Osteocyte (in vitro differentiated cells): ENCODE measurements around the gene MFSD11. TPM values are rescaled to one million over a fixed set of nuclear protein-coding genes. Genes with fewer than 3 reads are reported as not detected.
"Not testable (repeated sequence)": the region's sequence is repeated elsewhere in the genome, so short reads cannot be mapped to it uniquely, and the experiment has no call there.

ENCODE experiments used
- DNase-seq: peaks from one replicate; pipeline ENCODE4 v3.0.0; 2021; ENCODE audit warnings: mixed read lengths; ENCODE audit not compliant: unreplicated experiment; ENCODE audit errors: extremely low spot score
- H3K27ac Mint-ChIP-seq: one replicate; pipeline ENCODE4 v1.8.0; 2021; ENCODE audit warnings: mild to moderate bottlenecking, mixed read lengths; ENCODE audit not compliant: unreplicated experiment
- H3K27me3 Mint-ChIP-seq: one replicate; pipeline ENCODE4 v1.8.0; 2021; ENCODE audit warnings: mixed read lengths; ENCODE audit not compliant: unreplicated experiment
- H3K36me3 Mint-ChIP-seq: one replicate; pipeline ENCODE4 v1.8.0; 2021; ENCODE audit warnings: mixed read lengths; ENCODE audit not compliant: unreplicated experiment
- H3K4me1 Mint-ChIP-seq: one replicate; pipeline ENCODE4 v1.8.0; 2021; ENCODE audit warnings: mixed read lengths; ENCODE audit not compliant: unreplicated experiment
- H3K4me3 Mint-ChIP-seq: one replicate; pipeline ENCODE4 v1.8.0; 2021; ENCODE audit warnings: mild to moderate bottlenecking, moderate library complexity, mixed read lengths; ENCODE audit not compliant: unreplicated experiment
- H3K9me3 Mint-ChIP-seq: one replicate; pipeline ENCODE4 v1.8.0; 2021; ENCODE audit warnings: mixed read lengths; ENCODE audit not compliant: unreplicated experiment
- CTCF ChIP-seq: fragments of 200-600 bp; sonication (generic); IDR thresholded peaks from 2 replicates; pipeline ENCODE4 v1.5.0; 2021; ENCODE audit warnings: antibody characterized with exemption, mild to moderate bottlenecking, moderate library complexity
- total RNA-seq: library from RNA; stranded (reverse); gene quantifications from 2 replicates; pipeline ENCODE4 v1.2.1, GENCODE V29; 2021

The MFSD11 gene
- total RNA-seq, 1 donor from 2014 or later: 33.0 TPM

GRCh38 chr17:76709077-76709950 lies 28.6 kb upstream of the MFSD11 start:
- peaks cover 12% of the 10 kb centered on the region for H3K36me3 Mint-ChIP-seq
- H3K27me3 Mint-ChIP-seq: no peaks in the 10 kb centered on the region
- peak overlapping the region; percentile 93 for H3K27ac Mint-ChIP-seq
- H3K4me1 Mint-ChIP-seq: peaks cover 55% of the 10 kb centered on the region
- peak; percentile 92 for DNase-seq
- TF ChIP-seq CTCF: no peak
- no peaks in the 10 kb centered on the region for H3K9me3 Mint-ChIP-seq
- peak overlapping the region; percentile 77 for H3K4me3 Mint-ChIP-seq

- Mint-ChIP-seq H3K27ac (peak overlapping the region; percentile 93), H3K36me3 (peaks cover 15% of the 10 kb centered on the region), H3K4me3 (peak overlapping the region; percentile 77), H3K4me1 (peaks cover 53% of the 10 kb centered on the region)
- H3K27me3 Mint-ChIP-seq, DNase-seq, H3K9me3 Mint-ChIP-seq: not testable (repeated sequence)
Measured at GRCh38 chr17:76709951-76710862, 27.7 kb upstream of the MFSD11 start.

- Mint-ChIP-seq H3K4me1 (peaks cover 51% of the 10 kb centered on the region), H3K4me3 (peak within 1 kb of the TSS; percentile 77), H3K36me3 (peaks cover 15% of the 10 kb centered on the region), H3K27ac (peak within 1 kb of the TSS; percentile 93), H3K9me3 (no peaks in the 10 kb centered on the region), H3K27me3 (no peaks in the 10 kb centered on the region)
- no peak for TF ChIP-seq CTCF
- DNase-seq: peak; percentile 90
Measured at GRCh38 chr17:76710863-76711611, 26.9 kb upstream of the MFSD11 start, which contains the start of gene MXRA7. Gene MXRA7 (minus strand): TSS chr17:76710965. CDS start chr17:76710946, 19 bp downstream.

- DNase-seq, H3K27ac Mint-ChIP-seq, H3K27me3 Mint-ChIP-seq, H3K9me3 Mint-ChIP-seq, H3K4me3 Mint-ChIP-seq: not testable (repeated sequence)
- peaks cover 17% of the 10 kb centered on the region for H3K36me3 Mint-ChIP-seq
- peaks cover 54% of the 10 kb centered on the region for H3K4me1 Mint-ChIP-seq
Measured at GRCh38 chr17:76712321-76712720, 25.6 kb upstream of the MFSD11 start.

- no peak overlapping the region for H3K4me3 Mint-ChIP-seq
Measured at GRCh38 chr17:76713765-76714164, 24.2 kb upstream of the MFSD11 start.

More at GRCh38 chr17:76713765-76714164, 24.2 kb upstream of the MFSD11 start:
- Mint-ChIP-seq H3K27ac (no peak overlapping the region), H3K9me3 (no peaks in the 10 kb centered on the region), H3K27me3 (no peaks in the 10 kb centered on the region), H3K4me1 (peaks cover 41% of the 10 kb centered on the region), H3K36me3 (peaks cover 25% of the 10 kb centered on the region)
- no peak for DNase-seq
- TF ChIP-seq CTCF: no peak
